ENCODE measurements around the gene SPON2.

- TF ChIP-seq CTCF (conservative IDR thresholded peaks at IDR 0.05; ENCODE audit: low read depth, low read length) (no peak), MXI1 (IDR thresholded peaks at IDR 0.05; ENCODE audit: borderline replicate concordance, low read depth, low read length) (no peak), SMC3 (IDR thresholded peaks at IDR 0.05; ENCODE audit: low read depth, low read length) (no peak), POLR2A (IDR thresholded peaks at IDR 0.05; ENCODE audit: low read depth, low read length) (no peak), CHD1 (IDR thresholded peaks at IDR 0.05; ENCODE audit: low read depth, low read length) (no peak), RFX5 (IDR thresholded peaks at IDR 0.05; ENCODE audit: low read depth, low read length) (no peak), USF2 (IDR thresholded peaks at IDR 0.05; ENCODE audit: low read depth, low read length) (no peak), RCOR1 (IDR thresholded peaks at IDR 0.05; ENCODE audit: insufficient replicate concordance, low read length) (no peak), FOS (IDR thresholded peaks at IDR 0.05; ENCODE audit: low read depth, low read length) (no peak)
These were observed 38.0 kb upstream of the SPON2 start for GRCh38 chr4:1210241-1210841.

All from IMR-90 (cell line).